Neural cell (in vitro differentiated cells): ENCODE results near the gene FAM107B. TPM values are rescaled to one million over a fixed set of nuclear protein-coding genes. Genes with fewer than 3 reads are reported as not detected.

ENCODE experiments used
- H2AFZ ChIP-seq: fragments of 200-600, 300-800 bp; sonication (generic), shearing (Covaris generic); 2 replicates; pipeline ENCODE4 v1.6.0; 2014; ENCODE audit warnings: low read depth, mild to moderate bottlenecking, antibody characterized with exemption, low read length, moderate library complexity
- H3F3A ChIP-seq: fragments of 200-600 bp; shearing (Covaris generic); 2 replicates; pipeline ENCODE4 v1.6.1; 2016; ENCODE audit warnings: mild to moderate bottlenecking, moderate library complexity, mixed read lengths, antibody characterized with exemption, low read length; ENCODE audit not compliant: insufficient read depth, poor library complexity, severe bottlenecking
- H3K27ac ChIP-seq: fragments of 200-600, 300-800 bp; sonication (generic), shearing (Covaris generic); 2 replicates; pipeline ENCODE4 v1.5.1; 2014; ENCODE audit warnings: mild to moderate bottlenecking, low read length, moderate library complexity
- H3K27me3 ChIP-seq: fragments of 300-800, 200-600 bp; sonication (generic), shearing (Covaris generic); 2 replicates; pipeline ENCODE4 v1.6.0; 2014; ENCODE audit warnings: mild to moderate bottlenecking, low read depth, low read length, moderate library complexity; ENCODE audit not compliant: insufficient read depth
- H3K36me3 ChIP-seq: fragments of 300-800, 200-600 bp; sonication (generic), shearing (Covaris generic); 2 replicates; pipeline ENCODE4 v1.5.1; 2014; ENCODE audit warnings: mild to moderate bottlenecking, antibody characterized with exemption, low read length, moderate library complexity; ENCODE audit not compliant: insufficient read depth
- H3K4me2 ChIP-seq: fragments of 300-800, 200-600 bp; sonication (generic), shearing (Covaris generic); 2 replicates; pipeline ENCODE4 v1.6.0; 2014; ENCODE audit warnings: mild to moderate bottlenecking, low read length
- H3K4me3 ChIP-seq: fragments of 300-800, 200-600 bp; sonication (generic), shearing (Covaris generic); 2 replicates; pipeline ENCODE4 v1.5.1; 2014; ENCODE audit warnings: mild to moderate bottlenecking, low read length, moderate library complexity
- H3K79me2 ChIP-seq: fragments of 200-600 bp; shearing (Covaris generic); replicated peaks from 2 replicates; pipeline ENCODE4 v1.6.0; 2014; ENCODE audit warnings: mild to moderate bottlenecking, low read length, moderate library complexity; ENCODE audit not compliant: insufficient read depth
- H3K9ac ChIP-seq: fragments of 300-800, 200-600 bp; sonication (generic), shearing (Covaris generic); 2 replicates; pipeline ENCODE4 v1.6.1; 2016; ENCODE audit warnings: mild to moderate bottlenecking, low read length, mixed read lengths
- H3K9me2 ChIP-seq: fragments of 200-600 bp; shearing (Covaris generic); 2 replicates; pipeline ENCODE4 v1.6.1; 2016; ENCODE audit warnings: mild to moderate bottlenecking, low read length, mixed read lengths; ENCODE audit not compliant: insufficient read depth
- H3K9me3 ChIP-seq: fragments of 200-600, 300-800 bp; sonication (generic), shearing (Covaris generic); 2 replicates; pipeline ENCODE4 v1.6.1; 2016; ENCODE audit warnings: mild to moderate bottlenecking, mixed run types, low read length, moderate library complexity, mixed read lengths
- H4K20me1 ChIP-seq: fragments of 200-600 bp; shearing (Covaris generic); 2 replicates; pipeline ENCODE4 v1.6.1; 2016; ENCODE audit warnings: mild to moderate bottlenecking, mixed run types; ENCODE audit not compliant: insufficient read depth
- CTCF ChIP-seq: fragments of 450-650 bp; IDR thresholded peaks from 2 replicates; pipeline ENCODE4 v1.5.1; 2014; ENCODE audit warnings: antibody characterized with exemption, mild to moderate bottlenecking, moderate library complexity; ENCODE audit not compliant: poor library complexity, severe bottlenecking
- EP300 ChIP-seq: fragments of 450-650 bp; conservative IDR thresholded peaks from 2 replicates; pipeline ENCODE4 v1.6.1; 2014; ENCODE audit warnings: antibody characterized with exemption, mild to moderate bottlenecking, moderate library complexity; ENCODE audit not compliant: poor library complexity, severe bottlenecking
- EZH2 ChIP-seq: fragments of 200-600, 300-800 bp; shearing (Covaris generic), sonication (generic); IDR thresholded peaks from 2 replicates; pipeline ENCODE4 v1.6.1; 2014; ENCODE audit warnings: antibody characterized with exemption, low read length, borderline replicate concordance, mild to moderate bottlenecking; ENCODE audit not compliant: insufficient read depth, poor library complexity, severe bottlenecking
- MXI1 ChIP-seq: fragments of 450-650 bp; conservative IDR thresholded peaks from 2 replicates; pipeline ENCODE4 v1.6.1; 2014; ENCODE audit warnings: antibody characterized with exemption, mild to moderate bottlenecking; ENCODE audit not compliant: poor library complexity, severe bottlenecking
- POLR2AphosphoS5 ChIP-seq: IDR thresholded peaks from 2 replicates; pipeline ENCODE4 v1.6.1; 2012
- RAD21 ChIP-seq: fragments of 450-650 bp; conservative IDR thresholded peaks from 2 replicates; pipeline ENCODE4 v1.6.1; 2014; ENCODE audit warnings: antibody characterized with exemption, mild to moderate bottlenecking, moderate library complexity
- REST ChIP-seq: IDR thresholded peaks from 2 replicates; pipeline ENCODE4 v1.6.1; 2012; ENCODE audit warnings: borderline replicate concordance
- SMC3 ChIP-seq: fragments of 450-650 bp; conservative IDR thresholded peaks from 2 replicates; pipeline ENCODE4 v1.6.1; 2014; ENCODE audit warnings: antibody characterized with exemption, mild to moderate bottlenecking, moderate library complexity; ENCODE audit not compliant: poor library complexity
- TAF1 ChIP-seq: IDR thresholded peaks from 2 replicates; pipeline ENCODE4 v1.6.1; 2012; ENCODE audit warnings: low read depth
- polyA plus RNA-seq: library from polyadenylated mRNA; depleted of rRNA; stranded (reverse); fragments of >200 nt; gene quantifications from 2 replicates; pipeline ENCODE4 v1.2.3, GENCODE V29; 2014

The FAM107B gene
- polyA plus RNA-seq, 1 donor from 2014 or later = 106 TPM

GRCh38 chr10:14698111-14698828 lies 76.4 kb downstream of the FAM107B start:
- Histone ChIP-seq H3K4me3 (no peak overlapping the region), H3K9me2 (no peaks in the 10 kb centered on the region), H3K36me3 (no peaks in the 10 kb centered on the region), H3K79me2 (no peaks in the 10 kb centered on the region), H2AFZ (no peak overlapping the region), H3K27me3 (no peaks in the 10 kb centered on the region), H4K20me1 (no peaks in the 10 kb centered on the region), H3F3A (no peaks in the 10 kb centered on the region), H3K4me2 (no peak overlapping the region), H3K27ac (no peak overlapping the region), H3K9me3 (no peaks in the 10 kb centered on the region), H3K9ac (no peak overlapping the region)
- TF ChIP-seq REST (no peak), POLR2AphosphoS5 (no peak), CTCF (no peak), EP300 (no peak), MXI1 (no peak), TAF1 (no peak), EZH2 (no peak), RAD21 (no peak), SMC3 (no peak)

GRCh38 chr10:14697281-14697680 lies 77.4 kb downstream of the FAM107B start:
- H2AFZ ChIP-seq = no peak overlapping the region
- H3K9me3 ChIP-seq = no peaks in the 10 kb centered on the region

More at GRCh38 chr10:14697281-14697680, 77.4 kb downstream of the FAM107B start:
- no peaks in the 10 kb centered on the region for H3K79me2 ChIP-seq
- no peaks in the 10 kb centered on the region for H4K20me1 ChIP-seq
- H3K4me2 ChIP-seq = no peak overlapping the region
- H3K9ac ChIP-seq = no peak overlapping the region
- no peaks in the 10 kb centered on the region for H3K36me3 ChIP-seq
- TF ChIP-seq RAD21 = no peak
- no peak for TF ChIP-seq TAF1
- no peak for TF ChIP-seq SMC3
- TF ChIP-seq EZH2 = no peak
- no peak for TF ChIP-seq REST
- no peak for TF ChIP-seq MXI1
- TF ChIP-seq POLR2AphosphoS5 = no peak
- no peak for TF ChIP-seq EP300
- H3K27ac ChIP-seq = no peak overlapping the region
- H3K4me3 ChIP-seq = no peak overlapping the region
- no peaks in the 10 kb centered on the region for H3K27me3 ChIP-seq
- H3F3A ChIP-seq = no peaks in the 10 kb centered on the region
- H3K9me2 ChIP-seq = no peaks in the 10 kb centered on the region
